Adrenal gland (tissue), 5 donors: ENCODE results near the gene POLK.

Source experiments
- CTCF ChIP-seq, 6 experiments: fragments of 450-650 bp in 4 of 6; fragments of 200-600 bp in 2 of 6; sonication (generic) in 1 of 6; IDR thresholded peaks; 1 replicate in 5 of 6; 2 replicates in 1 of 6; pipeline versions ENCODE4 v1.5.1 to v1.8.0; 2016 to 2021; ENCODE audit warnings: antibody characterized with exemption in 6 of 6, mild to moderate bottlenecking in 2 of 6, moderate library complexity in 1 of 6
- POLR2A ChIP-seq, 2 donors: fragments of 450-650 bp; IDR thresholded peaks; one replicate each; pipeline ENCODE4 v1.6.1; 2017; ENCODE audit warnings: antibody characterized with exemption in 2 of 2, mild to moderate bottlenecking in 2 of 2, moderate library complexity in 1 of 2
- donor health status: DM: no; HTN: no; CAD: no.

- no peak for TF ChIP-seq POLR2A (IDR thresholded peaks at IDR 0.05)
- TF ChIP-seq CTCF (IDR thresholded peaks at IDR 0.05), result no peak
Observed at GRCh38 chr5:75463726-75464125, 48.0 kb upstream of the POLK start.
